Fibroblast of the conjunctiva (primary cell): ENCODE data around the gene KRT34.
"Not testable (repeated sequence)": the region's sequence is repeated elsewhere in the genome, so short reads cannot be mapped to it uniquely, and the experiment has no call there.

Source experiments
- DNase-seq: peaks from one replicate; pipeline ENCODE4 v3.0.0-alpha.2; 2010; ENCODE audit warnings: low read depth

Gene KRT34

DNA sequence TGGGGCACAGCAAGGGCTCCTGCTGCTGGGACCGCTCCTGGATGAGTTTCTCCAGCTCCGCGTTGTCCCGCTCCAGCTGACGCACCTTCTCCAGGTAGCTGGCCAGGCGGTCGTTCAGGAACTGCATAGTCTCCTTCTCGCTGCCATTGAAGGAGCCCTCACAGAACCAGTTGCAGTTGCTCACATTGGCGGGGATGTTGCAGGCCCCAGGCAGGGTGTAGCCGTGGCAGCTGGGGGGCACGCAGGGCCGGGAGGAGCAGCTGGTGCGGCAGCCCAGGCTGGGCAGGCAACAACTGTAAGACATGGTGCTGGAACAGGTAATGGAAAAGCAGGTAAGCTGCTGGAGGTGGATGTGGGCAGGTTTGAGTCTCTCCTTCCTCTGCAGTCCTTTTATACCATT, at the start of gene KRT34:
Gene KRT34, minus strand, starts transcription at position 364 of the 400 bp plus-strand sequence. Its CDS starts 60 bp downstream, at position 304.
- not testable (repeated sequence) for DNase-seq

DNA sequence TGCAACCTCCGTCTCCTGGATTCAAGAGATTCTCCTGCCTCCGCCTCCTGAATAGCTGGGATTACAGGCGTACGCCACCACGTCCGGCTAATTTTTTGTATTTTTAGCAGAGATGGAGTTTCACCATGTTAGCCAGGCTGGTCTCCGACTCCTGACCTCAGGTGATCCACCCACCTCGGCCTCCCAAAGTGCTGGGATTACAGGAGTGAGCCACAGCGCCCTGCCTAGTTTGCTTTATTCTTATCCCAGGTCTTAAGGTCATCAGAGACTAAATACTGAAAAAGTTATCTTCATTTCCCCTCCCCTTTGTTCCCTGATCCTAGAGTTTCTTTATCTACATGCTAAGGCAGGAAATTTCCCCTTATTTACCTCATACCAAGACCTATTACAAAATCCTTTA, 48.3 kb upstream of the KRT34 start:
- DNase-seq, result not testable (repeated sequence)

DNA sequence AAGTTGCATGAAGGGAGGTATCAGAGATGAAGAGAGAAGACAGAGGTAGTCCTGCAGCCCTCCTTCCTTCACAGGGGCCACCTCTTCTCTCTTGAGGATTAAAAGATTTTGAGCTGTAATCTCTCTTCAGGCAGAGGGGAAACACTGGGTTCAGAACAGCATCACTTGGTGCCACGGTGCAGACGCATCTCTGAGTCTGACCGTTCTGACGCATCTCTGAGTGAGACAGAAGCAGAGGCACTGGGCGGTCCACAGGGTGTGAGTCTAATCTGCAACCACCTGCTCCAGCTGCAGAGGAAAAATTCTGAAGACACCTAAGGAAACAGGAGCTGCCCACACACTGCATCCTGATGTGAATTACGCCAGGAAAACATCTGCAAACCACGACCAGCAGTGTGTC, 47.6 kb upstream of the KRT34 start:
- DNase-seq, result no peak

DNA sequence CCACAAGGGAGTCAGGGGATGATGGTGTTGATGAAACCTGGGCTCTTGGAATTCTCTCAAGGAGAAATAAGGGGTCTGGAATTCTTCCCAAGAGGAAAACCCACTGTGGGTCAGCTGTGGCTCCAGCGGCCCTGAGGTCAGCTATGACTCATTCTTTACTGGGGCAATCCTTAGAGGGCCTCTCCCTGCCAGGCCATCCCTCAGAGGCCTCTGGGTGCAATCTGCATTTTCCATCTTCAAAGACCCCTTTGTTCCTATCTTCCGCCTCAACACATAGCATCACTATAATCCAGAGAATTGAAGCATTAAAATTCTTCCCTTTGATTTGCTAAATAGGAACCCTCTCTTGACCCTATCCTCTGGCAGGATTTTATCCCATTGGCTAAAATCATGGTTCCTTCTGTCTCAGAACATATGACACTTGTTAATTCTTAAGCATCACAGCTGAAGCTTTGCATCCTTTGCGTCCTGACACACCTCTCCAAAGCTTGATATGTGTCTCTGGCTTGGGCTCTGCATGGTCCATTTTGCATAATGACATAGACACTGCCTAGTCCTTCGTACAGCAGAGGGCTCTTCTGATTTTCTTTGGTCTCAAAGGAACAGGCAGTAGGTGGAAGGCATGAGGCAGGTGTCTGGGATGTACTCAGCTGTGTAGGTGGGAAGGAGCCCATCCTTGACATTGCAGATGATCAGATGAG, 46.6 kb upstream of the KRT34 start:
- no peak for DNase-seq

DNA sequence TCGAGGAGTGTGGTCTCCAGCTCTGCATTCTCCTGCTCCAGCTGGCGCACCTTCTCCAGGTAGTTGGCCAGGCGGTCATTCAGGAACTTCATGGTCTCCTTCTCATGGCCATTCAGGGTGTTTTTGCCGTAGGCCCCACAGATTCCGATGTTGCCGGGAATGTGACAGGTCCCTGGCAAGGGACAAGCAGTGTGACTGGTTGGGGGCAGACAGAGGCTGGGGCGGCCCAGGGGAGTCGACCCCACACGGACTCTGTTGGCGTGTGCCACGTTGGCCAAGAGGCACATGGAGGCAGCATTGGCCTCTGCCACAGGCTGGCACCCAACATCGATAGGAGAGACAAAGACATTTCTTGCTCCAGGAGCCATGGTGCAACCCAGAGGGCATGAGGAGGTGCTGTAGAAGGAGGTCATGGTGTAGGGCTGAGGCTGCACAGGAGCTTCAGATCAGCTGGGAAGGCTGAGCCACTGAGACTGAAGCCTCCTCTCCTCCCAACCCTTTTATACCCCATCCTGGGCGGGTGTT, 42.1 kb upstream of the KRT34 start, which contains the start of gene KRT37:
Gene KRT37, minus strand, starts transcription at position 475 of the 525 bp plus-strand sequence. Its CDS starts 62 bp downstream, at position 413.
- DNase-seq, result no peak

DNA sequence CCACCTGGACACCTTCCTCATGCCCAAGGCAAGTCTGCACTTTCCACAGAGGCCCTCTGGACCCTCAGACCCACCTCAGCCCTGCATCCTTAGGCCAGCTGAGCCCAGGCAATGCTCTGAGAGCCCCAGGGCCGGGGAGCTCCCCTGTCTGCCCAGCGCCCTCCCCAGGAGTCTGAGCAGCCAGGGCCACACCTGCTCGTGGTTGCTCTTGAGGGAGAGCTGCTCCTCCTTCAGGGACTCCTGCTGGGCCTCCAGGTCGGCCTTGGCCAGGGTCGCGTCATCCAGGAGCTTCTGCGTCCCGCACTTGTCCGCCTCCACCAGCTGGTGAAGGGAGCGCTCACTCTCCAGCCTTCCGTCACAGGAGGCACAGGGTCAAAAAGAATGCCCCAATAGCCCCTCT, 40.5 kb upstream of the KRT34 start:
- DNase-seq, result not testable (repeated sequence)

DNA sequence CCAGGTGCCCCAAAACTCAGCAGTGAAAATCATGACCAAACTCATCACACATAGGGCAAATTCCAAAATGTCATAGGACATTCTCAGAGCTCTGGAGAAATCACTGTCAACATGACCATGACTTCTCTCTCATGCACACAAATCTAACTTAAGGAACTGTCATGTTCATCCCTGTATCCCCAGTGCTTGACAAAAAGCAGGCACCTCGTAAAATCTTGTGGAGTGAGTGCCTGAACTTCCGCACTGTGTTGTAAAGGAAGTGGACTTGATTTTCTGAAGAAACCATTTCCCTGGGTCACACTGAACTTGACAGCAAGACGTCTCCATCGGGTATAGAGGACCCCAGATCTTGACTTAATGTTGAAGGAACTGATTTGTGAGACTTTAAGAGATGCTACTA, 39.5 kb upstream of the KRT34 start:
- DNase-seq, result no peak

DNA sequence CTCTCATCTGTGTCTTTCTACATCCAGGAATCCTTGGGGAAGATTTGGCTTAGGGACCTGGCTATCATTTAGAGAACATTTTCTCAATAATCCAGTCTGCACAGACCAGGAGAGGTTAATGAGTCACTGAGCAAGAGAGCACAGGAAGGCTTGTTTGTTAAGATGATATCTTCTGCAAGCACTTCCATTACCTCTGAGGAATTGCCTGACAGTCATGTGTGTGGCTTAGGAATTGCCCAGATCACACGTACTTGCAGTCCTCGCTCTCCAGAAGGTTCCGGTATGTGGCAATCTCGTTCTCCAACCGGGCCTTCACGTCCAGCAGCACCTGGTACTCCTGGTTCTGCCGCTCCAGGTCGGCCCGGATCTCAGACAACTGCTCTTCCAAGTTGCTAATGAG, 39.0 kb upstream of the KRT34 start:
- no peak for DNase-seq

DNA sequence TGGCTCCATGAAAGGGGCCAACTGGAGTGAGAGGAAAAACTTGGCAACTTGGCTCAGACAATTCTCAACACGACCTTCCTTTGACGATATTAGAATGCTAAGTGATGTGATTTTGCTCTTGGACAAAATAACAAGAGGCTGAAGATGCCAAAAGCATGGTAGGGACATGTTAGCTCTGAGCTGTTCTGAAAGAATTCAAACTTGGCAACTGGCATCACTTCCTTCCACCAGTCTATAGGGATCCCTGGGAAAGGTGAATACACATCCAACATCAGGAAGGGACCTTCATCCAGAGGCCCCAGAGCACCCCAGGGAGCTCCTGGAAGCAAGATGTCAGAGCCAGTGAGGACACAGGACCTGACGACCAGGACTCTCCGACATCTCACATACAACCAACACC, 38.0 kb upstream of the KRT34 start:
- no peak for DNase-seq

DNA sequence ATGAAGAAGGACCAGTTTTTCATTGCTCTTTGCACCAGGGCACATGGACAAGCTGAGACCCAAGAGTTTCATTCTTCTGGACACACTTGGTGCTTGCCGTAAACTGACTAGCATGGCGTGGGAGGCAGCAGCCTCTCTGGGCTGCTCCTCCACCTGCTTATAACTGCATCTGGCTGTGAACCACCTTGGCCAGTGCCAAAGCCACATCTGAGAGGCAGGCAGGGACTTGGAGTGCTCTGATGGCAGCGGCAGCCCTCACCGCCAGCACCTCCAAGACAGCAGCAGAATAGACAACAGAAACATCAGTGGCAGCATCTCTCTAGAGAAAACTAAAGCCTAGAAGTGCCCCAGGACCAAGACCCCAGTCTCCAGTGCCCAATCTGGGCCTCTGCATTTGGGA, 37.6 kb upstream of the KRT34 start:
- DNase-seq, result no peak

DNA sequence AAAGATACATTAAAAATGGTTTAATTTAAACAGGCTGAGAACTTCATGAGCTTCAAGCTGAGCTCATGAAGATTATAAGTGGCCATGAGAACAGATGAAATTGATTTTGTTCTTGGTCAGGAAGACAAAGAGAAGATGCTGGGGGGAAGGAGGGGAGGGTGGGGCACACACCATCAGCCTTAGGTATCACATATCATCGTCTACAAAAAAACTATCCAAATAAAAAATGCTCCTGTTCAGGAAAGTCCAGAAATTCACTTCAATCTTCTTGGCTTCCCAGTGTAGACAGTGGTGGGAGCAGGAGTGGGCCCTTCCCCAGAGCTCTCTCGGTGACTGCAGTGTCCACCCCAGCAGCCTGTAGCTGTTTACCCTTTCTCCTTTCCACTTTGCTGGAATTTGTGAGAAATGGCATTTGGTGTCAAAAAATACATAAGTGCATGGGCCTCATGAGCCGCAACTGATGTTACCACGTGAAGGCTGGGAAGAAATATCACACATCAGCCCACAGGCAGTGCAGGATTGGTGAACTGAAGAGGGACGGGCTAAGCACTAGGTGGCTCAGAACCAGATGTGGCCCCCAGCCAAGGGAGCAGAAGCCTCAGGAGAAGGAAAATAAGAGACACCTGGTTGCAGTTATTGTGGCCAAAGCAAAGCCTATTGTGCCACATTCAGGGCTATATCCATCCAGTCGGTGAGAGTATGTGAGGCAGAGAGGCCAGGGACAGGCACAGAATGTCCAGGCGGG, 36.2 kb upstream of the KRT34 start:
- no peak for DNase-seq

DNA sequence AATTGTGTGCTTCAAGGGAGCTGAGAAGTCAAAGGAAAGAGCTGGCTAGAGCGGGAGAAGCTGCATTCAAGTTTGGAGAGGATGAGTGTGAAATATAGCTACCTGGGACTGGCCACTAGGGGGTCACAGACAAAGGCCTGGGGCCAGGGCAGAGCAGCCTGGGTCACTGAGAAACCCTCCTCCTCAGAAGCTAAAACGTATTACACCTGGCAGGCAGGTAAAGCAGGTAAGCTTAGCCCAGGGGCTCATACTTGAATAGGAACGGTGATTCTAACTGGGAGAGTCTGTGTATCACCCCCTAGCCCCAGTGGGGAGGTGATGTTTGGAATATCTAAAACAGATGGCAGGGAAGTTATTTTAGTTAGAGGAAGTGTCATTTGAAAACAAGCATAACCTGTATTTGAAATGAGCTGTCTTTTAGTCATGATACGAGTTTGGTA, 35.5 kb upstream of the KRT34 start:
- DNase-seq, result no peak

DNA sequence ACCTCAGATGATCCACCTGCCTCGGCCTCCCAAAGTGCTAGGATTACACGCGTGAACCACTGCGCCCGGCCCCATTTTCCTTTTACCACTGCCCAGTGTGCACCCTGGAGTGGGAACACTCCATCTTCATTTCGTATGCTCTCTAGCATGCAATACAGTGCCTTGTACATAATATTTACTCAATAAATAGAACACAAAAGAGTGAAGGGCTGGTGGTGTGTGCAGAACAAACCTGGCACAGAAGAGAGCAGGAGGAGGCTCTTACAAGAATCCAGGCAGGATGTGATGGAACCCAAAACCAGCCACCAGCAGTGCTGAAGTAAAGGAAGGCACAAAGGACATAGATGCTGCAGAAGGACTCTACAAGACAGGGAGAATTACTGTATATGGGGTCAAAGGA, 35.0 kb upstream of the KRT34 start:
- DNase-seq, result no peak

DNA sequence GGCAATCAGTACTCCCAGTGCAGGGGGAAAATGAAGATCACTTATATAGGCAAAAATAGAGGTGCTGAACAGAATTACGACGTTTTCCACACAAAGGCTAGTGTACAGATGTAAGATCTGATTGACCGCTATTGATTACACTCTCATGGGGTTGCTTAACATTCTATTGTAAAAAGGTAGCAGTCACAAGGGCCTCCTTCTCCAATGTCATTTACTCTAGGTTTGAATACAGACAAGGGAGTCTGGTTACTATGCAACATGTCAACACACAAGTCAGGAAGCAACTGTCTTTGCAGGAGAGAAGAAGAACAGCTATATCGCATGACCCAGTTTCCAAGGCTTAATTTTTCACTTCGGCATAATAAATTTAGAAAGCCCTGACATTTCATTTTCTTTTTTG, 34.4 kb upstream of the KRT34 start:
- no peak for DNase-seq

DNA sequence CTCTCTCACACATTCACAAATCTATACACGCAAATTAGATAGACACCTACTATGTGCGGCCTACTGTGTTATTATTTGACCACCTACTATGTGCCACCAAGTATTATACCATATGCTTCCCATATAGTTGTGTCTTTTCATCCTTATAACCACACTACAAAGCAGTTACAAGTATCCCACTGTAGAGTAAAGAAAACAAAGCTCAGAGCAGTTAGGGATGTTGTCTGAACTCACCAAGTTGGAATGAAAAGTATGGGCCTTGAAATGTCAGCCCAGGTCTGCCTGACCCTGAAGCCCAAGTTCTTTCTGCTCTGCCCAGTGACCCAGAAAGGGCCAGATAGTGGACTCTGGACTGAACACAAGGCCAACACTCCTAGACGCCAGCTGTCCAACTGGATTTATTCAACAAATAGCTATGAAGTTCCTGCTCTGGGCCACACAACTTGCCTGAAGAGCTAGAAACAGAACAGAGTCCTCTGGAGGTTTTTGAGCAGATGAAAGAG, 33.8 kb upstream of the KRT34 start:
- no peak for DNase-seq

DNA sequence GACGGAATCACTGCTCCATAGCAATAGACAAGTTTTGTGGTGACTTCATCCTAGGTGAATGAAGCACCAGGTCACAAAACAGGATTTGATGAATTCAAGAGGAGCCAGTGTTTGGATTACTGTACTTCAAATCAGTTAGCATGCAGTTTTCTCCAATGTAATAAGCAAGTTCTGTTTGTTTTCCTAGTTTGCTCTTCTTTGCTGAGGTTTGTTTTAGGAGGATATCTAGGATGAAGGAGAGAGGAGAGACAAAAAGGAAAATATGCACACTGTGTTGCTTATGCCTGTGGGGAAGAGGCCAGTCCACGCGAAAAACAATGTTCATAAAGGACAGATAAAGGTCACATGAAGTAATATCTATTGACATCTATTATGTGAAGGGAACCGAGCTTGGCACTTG, 33.3 kb upstream of the KRT34 start:
- no peak for DNase-seq

DNA sequence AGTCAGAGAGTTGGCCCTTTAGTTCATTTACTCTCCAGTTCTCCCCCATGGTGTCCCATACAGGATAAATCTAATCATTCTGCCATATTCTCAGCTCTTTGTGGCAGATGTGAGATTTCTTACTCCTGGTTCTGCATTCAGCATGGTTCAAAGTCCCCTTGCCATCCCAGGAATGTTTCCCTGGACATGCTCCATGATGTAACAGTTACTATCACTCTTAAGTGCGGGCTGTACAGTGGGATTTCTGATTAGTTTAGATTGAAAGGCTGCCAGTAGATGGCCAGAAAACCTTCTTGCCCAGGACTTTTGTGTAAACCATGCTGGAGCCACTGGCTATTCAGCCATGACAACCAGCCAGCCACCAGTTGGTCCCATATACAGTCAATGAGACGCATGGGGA, 31.9 kb upstream of the KRT34 start:
- no peak for DNase-seq

DNA sequence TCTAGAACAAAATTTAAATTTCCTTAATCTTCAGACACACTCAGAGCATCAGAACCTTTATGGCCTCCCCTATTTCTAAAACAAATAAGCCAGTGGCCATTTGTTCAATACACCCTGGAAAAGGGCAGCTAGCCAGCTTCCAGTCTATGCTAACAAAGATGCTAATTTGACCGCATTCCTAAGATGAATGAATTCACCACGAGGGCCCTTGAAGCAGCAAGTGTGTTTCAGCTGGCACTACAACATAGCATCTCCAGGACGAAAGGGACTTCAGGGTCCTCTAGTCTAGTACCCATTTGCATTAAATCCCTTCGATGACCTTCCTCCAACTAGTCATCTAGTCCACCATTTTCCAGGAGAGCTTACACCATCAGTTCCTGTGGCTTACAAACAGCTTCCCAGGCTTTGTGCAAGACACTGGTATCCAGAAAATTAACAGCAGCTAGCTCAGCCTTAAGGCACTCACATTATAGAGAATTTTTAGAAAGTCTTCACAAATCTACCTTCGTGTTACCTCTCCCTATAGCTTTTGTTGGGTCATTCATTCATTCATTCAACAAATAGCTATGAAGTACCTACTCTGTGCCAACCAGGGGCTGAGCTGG, 31.3 kb upstream of the KRT34 start:
- no peak for DNase-seq

DNA sequence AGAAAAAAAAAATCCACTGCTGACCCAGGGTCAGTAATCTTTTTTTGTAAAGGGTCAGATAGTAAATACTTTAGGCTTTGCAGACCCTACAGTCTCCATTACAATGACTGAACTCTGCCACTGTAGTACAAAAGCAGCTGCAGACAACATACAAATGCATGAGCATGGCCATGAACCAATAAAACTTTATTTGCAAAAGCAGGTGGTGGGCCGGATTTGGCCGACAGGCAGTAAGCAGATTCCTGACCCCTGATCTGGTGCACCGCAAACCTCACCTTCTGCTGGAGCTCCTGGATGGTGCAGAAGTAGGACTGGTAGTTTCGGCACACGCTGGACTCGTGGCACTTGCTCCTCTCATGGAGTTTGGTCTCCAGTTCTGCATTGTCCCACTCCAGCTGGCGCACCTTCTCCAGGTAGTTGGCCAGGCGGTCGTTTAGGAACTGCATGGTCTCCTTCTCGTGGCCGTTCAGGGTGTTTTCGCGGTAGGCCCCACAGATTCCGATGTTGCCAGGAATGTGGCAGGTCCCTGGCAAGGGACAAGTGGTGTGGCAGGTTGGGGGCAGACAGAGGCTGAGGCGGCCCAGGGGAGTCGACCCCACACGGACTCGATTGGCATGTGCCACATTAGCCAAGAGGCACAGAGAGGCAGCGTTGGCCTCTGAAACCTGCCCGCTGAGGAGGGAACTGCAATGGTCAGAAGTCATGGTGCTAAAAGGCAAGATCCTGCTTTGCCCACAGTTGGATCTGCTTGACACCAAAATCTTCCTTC, 29.1 kb upstream of the KRT34 start:
- DNase-seq, result no peak

DNA sequence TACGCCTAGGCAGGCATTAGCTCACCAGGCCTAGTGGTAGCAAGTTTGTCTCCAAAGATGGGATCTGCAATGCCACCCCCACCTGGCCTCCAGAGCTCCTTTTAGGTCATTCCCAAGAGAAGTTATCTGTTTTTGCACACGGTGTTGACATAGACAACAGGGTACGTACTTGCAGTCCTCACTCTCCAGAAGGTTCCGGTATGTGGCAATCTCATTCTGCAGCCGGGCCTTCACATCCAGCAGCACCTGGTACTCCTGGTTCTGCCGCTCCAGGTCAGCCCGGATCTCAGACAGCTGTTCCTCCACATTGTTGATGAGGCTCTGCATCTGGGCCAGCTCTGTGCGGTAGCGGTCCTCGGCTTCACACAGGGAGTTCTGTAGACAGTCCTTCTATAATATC, 25.1 kb upstream of the KRT34 start:
- no peak for DNase-seq

DNA sequence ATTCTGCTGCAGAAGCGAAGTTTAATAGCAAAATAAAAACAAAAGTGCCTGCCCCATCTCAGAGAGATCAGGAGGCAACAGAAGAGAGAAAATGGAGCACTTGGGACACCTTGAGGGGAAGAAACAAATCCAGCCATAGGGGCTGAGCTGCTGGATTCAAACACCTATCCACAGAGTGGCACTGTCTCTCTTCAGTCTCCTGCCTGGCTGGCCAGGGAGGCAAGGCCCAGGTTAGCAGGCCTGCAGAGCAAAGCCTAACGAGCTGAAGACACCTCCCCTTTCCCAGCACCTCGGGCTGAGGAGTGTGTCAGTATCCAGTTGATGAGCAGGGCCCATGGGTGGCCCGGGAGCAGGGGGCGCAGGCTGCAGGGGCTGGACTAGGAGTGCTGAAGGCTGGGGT, 24.1 kb upstream of the KRT34 start:
- DNase-seq, result no peak
